ENCODE data around the gene ARHGAP45.

ARHGAP45 gene

DNA sequence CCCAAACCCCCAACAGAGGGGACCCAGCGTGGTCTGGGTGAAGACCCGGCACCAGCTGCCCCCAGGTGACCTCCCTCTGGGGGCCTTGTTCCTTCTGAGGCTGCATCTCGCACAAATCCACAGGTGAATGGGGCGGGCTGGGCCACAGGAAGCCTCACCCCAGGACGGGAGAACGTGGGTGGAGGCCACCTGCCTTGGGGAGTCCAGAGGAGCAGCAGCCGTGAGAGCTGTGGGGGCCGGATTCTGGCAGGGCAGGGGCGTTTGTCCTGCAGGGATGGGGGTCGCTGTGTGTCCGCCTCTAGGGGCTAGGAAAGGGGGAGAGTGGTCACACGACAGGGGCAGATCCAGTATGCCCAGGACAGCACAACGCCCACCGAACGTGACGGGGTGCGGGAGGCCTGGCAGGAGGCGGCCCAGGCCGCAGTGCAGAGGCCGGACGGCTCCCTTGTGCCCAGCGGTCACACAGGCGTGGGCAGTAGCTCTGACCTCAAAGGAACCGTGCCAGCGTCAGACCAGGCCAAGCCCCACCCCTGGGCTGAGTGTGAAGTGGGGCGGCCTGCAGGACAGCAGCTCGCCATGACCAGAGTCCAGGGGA, 21.5 kb downstream of the ARHGAP45 start:
- Histone ChIP-seq H3K4me1 (no peaks in the 10 kb centered on the region; the same call in 1 of the 2 replicates), H3K27me3 (peaks cover 17% of the 10 kb centered on the region), H3K36me3 (peaks cover 43% of the 10 kb centered on the region), H3K9me3 (no peaks in the 10 kb centered on the region), H3K4me3 (ENCODE audit: low read depth, low read length) (no peak overlapping the region)
- DNase-seq: no peak
- TF ChIP-seq, protein P1, sequence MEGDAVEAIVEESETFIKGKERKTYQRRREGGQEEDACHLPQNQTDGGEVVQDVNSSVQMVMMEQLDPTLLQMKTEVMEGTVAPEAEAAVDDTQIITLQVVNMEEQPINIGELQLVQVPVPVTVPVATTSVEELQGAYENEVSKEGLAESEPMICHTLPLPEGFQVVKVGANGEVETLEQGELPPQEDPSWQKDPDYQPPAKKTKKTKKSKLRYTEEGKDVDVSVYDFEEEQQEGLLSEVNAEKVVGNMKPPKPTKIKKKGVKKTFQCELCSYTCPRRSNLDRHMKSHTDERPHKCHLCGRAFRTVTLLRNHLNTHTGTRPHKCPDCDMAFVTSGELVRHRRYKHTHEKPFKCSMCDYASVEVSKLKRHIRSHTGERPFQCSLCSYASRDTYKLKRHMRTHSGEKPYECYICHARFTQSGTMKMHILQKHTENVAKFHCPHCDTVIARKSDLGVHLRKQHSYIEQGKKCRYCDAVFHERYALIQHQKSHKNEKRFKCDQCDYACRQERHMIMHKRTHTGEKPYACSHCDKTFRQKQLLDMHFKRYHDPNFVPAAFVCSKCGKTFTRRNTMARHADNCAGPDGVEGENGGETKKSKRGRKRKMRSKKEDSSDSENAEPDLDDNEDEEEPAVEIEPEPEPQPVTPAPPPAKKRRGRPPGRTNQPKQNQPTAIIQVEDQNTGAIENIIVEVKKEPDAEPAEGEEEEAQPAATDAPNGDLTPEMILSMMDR (IDR thresholded peaks at IDR 0.05; ENCODE audit: low read depth, low read length): no peak

DNA sequence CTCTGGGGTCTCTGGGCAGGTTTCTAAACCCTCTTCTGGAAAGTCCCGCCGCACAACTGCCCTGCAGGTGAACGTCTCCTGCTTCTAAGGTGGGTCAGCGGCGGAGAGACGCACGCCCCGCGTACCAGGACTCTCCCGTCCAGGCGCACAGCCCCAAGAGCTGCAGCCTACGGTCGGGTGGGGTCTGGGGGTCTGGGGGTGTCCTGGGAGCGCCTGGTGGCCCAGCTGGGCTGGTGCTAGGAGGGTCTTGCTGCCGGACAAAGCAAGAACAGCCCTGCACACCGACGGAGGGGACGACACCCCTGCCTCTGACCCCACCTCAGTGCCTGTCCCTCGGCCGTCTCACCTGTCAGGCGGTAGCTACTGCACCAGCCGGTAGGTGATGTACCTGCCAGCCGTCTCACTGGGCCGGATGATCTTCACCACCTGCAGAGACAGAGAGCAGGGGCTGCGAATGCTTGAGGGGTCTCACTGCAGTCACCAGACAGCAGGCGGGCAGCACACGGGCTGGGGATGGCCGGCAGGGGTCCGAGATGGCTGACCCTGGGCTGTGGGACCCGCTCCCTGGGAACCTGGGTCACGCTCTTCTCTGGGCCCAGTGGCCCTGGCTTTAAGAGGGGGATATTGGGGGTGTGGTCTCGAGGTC, 22.3 kb downstream of the ARHGAP45 start:
- no peaks in the 10 kb centered on the region for H3K9me3 ChIP-seq
- peaks cover 50% of the 10 kb centered on the region for H3K36me3 ChIP-seq
- TF ChIP-seq, protein P1 (IDR thresholded peaks at IDR 0.05; ENCODE audit: low read depth, low read length): no peak
- H3K4me1 ChIP-seq: peaks cover 4% of the 10 kb centered on the region
- H3K27me3 ChIP-seq: peaks cover 14% of the 10 kb centered on the region
- no peak overlapping the region for H3K4me3 ChIP-seq (ENCODE audit: low read depth, low read length)
- DNase-seq: no peak

DNA sequence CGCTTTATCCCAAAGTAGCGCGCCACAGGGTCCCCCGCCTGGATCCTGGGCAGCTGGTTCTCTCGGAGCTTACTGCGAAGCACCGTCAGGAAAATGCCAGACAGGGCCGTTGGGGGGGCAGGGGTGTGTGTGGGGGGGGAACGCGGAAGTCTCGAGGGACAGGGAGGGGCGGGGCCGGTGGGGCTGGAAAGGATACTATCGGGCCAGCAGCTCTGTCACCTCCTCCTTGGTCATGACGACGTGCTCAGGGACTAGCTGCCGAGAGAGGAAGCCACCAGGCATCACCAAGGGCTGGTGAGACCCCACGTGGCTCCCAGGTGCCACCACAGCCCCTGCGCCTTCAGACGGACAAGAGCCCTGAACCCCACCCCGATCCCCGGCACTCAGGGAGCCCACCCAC, 22.9 kb downstream of the ARHGAP45 start:
- H3K9me3 ChIP-seq: no peaks in the 10 kb centered on the region
- no peak overlapping the region for H3K4me3 ChIP-seq (ENCODE audit: low read depth, low read length)
- H3K4me1 ChIP-seq: peaks cover 4% of the 10 kb centered on the region
- H3K36me3 ChIP-seq: peaks cover 51% of the 10 kb centered on the region
- H3K27me3 ChIP-seq: peaks cover 7% of the 10 kb centered on the region
- no peak for DNase-seq
- TF ChIP-seq, protein P1 (IDR thresholded peaks at IDR 0.05; ENCODE audit: low read depth, low read length): no peak

DNA sequence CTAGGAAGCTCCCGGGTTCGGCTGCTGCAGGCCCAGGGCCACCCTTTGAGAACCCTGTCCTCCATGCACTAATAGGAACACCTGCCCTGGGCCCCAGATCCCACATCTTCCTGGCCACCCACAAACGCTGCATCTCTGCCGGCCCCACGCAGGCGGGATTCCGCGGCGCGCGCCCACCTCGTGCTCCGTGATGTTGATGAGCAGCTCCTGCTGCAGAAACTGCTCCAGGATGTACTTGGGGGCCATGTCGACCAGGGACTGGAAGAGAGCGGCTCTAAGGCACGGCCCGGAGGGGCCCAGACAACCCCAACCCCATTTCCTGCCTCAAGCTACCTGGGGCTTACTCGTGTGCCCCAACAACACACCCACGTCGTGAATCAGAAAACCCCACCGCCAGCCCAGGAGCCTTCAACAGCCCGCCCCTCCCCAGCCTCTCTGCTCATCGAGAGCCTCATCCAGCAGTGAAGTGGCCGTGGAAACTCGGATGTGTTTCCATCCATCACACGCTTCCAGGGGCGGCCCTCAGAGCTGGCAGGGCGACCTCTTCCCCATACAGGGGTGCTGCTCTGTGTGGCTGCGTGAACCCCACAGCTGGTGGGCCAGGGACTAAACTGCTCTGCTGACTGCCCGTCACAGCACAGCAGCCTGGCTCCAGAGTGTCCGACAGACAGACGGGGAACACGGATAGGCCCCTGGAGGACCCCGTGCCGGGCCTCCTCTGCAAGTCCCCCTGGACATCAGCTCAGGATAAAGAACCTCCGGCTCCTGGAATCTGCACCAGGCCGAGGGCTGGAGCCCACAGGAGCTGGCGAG, 24.0 kb downstream of the ARHGAP45 start:
- H3K4me3 ChIP-seq (ENCODE audit: low read depth, low read length): no peak overlapping the region
- H3K27me3 ChIP-seq: no peaks in the 10 kb centered on the region
- H3K9me3 ChIP-seq: no peaks in the 10 kb centered on the region
- peaks cover 51% of the 10 kb centered on the region for H3K36me3 ChIP-seq
- peak; percentile 6 for DNase-seq
- TF ChIP-seq, protein P1 (IDR thresholded peaks at IDR 0.05; ENCODE audit: low read depth, low read length): no peak
- H3K4me1 ChIP-seq: peaks cover 4% of the 10 kb centered on the region

DNA sequence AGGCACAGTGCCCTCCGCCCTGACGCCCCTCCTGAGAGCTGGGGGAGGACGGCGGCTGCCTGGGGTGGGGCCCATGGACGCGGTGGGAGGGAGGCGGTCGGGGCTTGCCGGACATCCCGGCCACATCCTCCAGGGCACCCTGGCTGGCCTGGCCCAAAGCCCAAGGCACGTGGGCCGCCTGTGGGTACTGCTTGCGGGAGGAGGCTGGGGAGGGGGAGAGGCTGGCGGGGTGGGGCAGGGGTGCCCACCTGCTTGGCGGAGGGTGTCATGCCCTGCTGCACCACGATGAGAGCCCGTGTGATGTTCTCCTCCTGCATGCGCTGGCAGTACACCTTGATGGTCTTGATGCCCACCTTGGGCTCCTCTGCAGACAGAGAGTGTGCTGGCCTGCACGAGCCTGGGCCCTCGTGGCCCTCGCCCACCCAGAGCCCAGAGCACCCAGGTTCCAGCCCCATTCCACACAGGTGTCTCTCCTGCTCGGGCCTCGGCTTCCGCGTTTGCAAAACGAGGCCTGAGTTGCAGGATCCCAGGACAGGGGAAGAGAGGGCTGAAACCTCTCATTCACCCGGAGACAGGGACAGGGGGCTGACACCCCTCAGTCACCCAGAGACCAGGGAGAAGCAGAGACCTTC, 24.7 kb downstream of the ARHGAP45 start:
- H3K27me3 ChIP-seq: no peaks in the 10 kb centered on the region
- no peaks in the 10 kb centered on the region for H3K9me3 ChIP-seq
- no peak overlapping the region for H3K4me3 ChIP-seq (ENCODE audit: low read depth, low read length)
- H3K4me1 ChIP-seq: peaks cover 4% of the 10 kb centered on the region
- TF ChIP-seq, protein P1 (IDR thresholded peaks at IDR 0.05; ENCODE audit: low read depth, low read length): no peak
- no peak for DNase-seq
- H3K36me3 ChIP-seq: peaks cover 51% of the 10 kb centered on the region

Data from BE2C (cell line).